Measurements from ENCODE around the gene ANKRD18A.
"Not testable (repeated sequence)": the region's sequence is repeated elsewhere in the genome, so short reads cannot be mapped to it uniquely, and the experiment has no call there.

ANKRD18A gene

DNA sequence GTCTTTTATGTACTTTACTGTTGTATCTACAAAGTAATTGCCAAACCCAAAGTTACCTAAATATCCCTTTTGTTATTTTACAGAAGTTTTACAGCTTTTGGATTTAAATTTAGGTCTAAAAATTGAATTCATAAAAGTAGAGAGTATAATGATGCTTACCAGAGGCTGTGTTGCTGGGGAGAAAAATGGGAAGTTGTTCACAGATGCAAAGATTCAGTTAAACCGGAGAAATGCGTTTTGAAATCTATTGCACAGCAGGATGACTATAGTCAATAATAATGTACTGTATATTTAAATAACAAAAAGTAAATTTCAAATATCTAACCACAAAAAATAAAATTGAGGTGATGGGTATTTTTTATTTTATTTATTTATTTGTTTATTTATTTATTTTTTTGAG lies 2.6 kb upstream of the ANKRD18A start:
- no peak for DNase-seq

DNA sequence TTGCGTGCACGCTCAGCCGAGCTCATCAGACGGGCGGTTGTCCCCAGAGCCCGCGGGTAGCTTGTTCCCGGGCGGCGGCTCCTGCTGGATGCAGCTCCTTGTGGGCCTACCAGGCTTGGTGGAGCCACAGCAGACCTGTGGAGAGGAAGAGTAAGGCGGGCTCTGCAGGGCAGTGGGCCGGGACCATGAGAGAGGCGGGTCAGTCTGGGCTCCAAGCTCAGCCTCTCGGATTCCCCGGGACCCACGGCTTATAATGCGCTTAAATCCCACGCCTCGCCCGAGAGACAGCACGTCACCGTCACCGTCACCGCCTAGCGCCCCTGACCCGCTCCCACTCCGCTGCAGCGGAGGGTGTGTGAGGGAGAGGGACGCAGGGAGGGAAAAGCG lies 1.9 kb upstream of the ANKRD18A start:
- no peak for DNase-seq

DNA sequence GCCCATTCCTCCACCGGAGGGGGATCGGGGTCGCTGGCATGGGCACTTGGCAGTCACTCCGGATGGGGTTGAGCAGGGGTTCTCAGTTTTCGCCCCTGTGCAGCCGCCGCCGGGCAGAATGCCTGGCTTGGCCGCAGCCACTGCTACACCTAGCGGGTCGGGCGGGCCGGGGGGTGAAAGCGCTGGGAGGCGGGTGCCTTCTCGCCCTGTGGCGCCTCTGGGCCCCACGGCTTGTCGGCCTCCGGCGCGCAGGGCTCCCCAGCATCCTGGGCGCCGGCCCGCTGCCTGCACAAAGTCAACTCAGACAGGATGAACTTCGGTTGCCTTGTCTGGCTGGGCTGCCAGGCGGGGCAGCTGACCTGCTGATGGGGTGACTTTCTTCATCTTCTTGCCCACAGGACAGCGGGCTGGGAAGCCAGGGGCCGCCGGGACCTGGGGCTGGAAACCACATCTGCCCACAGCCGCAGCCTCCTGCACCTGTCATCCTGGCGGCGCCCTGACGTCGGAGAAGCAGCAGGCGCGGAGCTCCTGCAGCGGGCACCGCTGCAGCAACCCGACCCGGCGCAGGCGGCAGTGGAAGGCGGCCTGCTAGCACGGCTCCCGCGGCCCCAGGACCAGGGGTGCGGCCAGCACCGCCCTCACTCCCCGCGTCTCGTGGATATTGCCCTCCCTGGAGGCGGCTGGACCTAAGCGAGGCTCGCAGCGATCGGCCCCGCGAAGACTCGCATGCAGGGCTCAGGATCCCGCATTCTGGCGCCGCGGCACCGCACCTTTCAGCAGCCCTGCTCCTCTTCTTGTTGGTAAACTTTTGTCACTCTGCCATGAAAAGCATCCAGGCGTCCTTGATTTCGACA lies 1.3 kb upstream of the ANKRD18A start:
- DNase-seq: peak; percentile 20

DNA sequence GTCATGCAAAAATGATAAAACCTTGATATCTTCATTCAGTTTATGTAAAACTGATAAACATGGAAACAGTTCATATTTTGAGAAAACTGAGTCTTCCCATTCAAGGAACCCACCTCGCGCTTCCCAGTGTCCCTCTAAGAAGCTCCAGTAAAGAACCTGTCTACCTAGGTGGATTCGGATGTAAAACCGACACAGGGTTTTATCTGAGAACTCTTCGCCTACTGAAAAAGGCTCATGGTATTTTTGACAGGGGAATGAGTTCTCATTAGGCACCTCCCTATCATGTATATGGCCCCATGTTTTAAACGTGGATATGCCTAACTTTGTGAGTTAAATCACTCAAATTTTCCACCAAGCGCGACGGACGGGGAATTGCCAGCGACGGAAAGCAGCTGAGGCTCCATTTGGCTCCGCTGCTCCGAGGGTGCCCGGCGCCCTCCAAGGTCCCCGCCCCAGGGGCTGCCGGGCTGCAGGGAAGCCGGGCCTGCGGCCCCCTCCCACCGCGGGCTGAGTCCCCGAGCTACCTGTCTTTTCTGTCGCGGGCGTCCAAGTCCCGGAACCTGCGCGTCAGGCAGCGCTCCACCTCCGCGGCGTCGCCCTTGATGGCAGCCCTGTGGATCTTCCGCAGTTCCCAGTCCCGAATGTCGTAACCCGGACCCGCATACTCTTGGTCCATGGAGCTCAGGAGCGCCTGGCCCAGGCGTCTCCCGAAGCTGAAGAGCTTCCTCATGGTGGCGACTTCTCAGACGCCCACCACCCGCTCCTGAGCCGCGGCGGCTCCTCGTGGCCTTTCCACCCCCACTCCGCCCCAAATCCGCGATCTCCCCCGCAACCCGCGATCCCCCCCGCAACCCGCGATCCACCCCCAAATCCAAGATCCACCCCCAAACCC lies 594 bp downstream of the ANKRD18A start:
- DNase-seq: no peak

DNA sequence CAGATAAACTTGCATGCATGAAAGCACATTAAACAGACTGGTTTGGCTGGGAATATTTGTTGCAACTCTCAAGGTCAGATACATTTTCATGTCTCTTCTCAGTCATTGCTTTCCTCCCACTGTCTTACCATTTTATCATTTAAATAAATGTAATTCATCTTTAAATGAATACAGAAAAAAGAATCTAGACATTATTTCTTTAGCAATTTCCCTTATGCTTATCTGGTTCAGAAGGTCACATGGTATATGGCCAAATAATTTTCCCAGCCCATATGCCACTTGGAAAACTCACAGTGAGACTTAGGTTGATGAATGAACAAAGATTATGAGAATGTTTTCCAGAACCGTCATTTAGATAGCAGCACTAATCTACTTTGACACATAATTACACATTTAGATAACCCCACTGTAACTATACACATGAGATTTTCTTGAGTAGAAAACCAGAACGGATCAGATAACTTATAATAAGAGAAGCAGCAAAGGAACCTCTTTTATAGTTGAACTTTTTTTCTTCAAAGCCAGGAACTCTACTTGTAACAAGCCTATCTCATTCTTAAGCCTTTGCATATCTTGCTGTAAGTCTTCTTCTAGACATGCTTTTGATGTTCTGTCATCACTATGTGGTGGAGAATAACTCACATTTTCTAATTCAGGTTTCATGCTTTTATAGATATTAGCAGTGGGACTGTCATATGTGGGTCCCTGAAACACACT lies 22.2 kb downstream of the ANKRD18A start:
- not testable (repeated sequence) for DNase-seq

DNA sequence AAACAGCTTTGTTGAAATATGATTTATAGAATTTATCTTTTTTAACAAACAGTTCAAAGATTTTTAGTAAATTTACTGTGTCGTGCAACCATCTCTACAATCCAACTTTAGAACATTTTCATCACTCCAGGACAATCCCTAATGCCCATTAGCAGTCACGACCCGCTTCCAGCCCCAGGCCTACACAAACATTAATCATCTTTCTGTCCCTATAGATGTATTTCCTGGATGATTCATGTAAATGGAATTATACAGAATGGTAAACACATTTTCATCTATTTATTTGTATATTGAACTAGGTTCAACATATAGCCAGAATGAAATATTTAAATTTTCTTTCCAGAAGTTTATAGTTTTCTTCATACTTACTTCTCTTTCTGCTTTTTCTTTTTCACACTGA lies 25.3 kb downstream of the ANKRD18A start:
- DNase-seq: not testable (repeated sequence)

DNA sequence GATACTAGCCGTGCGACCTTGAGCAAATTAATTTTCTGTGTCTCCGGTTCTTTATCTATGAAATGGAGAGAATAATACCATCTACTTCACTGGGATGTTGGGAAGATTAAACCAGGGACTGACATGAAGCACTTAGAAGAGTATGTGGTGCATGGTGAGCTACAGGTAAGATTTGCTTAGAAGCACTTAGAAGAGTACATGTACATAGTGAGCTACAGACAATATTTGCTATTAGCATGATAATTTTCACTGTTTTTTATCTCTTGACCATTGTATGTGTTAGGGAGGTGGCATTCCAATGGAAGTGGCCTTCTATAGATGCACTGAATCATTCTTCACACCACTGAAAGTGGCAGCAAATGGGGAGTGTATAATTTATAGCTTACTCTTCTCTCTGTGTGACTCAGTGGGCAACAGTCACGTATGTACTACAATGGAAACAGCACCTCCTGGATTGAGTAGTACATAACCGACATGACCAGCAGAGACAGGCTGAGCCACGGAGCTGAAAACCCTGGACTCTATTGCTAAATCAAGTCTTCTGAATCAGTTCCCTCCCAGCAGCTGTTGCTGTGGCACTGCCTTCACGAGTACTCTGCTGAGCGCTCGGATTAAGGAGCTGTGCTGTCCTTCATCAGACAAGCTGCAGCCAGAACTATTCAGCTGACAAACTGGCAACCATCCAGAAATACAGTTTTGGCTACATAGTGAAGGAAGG lies 28.9 kb downstream of the ANKRD18A start:
- DNase-seq: peak; percentile 29

DNA sequence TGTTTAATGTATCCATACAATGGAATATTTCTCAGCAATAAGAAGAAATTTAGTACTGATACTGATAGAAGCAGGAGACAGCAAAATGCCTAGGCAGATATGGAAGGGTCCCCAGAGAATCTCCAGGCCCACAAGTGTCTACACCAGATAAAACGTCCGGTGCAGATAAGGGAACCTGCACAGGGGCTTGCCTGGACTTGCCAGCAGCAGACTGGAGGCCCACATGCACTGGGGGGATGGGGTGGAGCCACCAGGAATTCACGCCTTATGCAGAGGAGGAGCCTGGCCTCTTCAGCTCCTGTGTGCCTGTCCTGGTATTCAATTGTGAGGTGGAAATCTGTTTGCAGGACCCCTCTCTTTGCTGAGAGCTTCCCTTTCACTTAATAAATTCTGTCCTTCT lies 36.6 kb downstream of the ANKRD18A start:
- not testable (repeated sequence) for DNase-seq

DNA sequence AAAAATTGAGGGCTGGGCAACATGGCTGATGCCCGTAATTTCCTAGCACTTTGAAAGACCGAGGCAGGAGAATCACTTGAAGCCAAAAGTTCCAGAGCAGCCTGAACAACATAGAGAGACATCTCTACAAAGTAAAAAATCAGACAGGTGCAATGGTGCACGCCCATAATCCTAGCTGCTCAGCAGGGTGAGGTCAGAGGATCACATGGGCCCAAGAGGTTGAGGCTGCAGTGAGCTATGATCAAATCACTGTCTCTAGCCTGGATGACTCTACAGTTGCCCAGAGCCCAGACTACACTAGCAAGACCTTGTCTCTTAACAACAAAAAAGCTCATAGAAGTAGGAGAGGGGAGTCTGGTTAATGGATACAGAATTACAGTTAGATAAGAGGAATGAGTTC lies 40.3 kb downstream of the ANKRD18A start:
- DNase-seq: not testable (repeated sequence)

DNA sequence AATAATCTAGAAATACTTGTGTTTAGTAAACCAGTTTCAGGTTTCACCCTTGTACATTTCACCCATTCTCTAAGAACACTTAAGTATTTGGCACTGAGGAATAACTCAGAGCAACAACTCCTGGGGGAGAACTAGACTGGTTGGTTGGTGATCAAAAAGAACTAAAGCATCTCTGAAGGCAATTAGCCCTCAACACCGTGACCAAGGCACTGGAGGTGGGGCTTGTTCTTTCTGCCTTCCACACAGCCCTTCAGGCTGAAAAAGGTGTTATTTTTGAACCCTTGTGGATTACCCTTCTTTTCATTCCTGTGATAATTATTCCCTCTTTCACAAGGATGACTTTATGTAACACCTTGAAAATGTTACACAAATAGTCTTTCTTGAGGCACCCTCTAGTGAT lies 44.2 kb downstream of the ANKRD18A start:
- not testable (repeated sequence) for DNase-seq

DNA sequence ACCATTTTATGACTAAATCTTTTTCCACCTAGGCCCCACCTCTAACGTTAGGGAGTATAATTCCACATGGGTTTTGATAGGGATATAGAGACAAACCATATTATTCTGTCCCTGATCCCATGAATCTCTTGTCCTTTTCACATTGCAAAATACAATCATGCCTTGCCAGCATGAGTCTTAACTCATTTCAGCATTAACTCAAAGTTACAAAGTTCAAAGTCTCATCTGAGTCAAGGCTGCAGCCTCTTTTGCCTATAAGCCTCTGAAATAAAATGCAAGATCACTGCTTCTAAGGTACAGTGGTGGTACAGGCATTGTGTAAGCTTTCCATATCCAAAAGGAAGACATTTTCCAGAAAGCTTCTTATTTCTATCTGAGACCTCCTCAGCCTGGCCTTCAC lies 54.3 kb downstream of the ANKRD18A start:
- DNase-seq: not testable (repeated sequence)

DNA sequence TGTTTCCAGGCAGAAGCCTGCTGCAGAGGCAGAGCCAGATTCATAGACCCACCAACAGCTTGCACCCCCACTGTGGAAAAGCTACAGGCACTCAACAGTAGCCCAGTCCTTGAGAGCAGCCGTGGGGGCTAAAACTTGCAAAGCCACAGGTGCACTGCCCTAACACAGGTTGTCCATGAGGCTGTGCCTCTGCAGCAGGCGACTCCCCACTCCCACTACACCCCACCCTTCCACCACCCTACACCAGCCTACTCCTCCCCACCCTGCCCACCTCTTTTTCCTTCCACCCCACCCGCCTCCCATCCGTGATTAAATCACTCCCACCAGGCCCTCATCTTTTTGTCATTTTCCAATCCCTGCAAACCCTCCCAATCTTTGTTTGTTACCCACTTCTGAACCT lies 55.2 kb downstream of the ANKRD18A start:
- not testable (repeated sequence) for DNase-seq

DNA sequence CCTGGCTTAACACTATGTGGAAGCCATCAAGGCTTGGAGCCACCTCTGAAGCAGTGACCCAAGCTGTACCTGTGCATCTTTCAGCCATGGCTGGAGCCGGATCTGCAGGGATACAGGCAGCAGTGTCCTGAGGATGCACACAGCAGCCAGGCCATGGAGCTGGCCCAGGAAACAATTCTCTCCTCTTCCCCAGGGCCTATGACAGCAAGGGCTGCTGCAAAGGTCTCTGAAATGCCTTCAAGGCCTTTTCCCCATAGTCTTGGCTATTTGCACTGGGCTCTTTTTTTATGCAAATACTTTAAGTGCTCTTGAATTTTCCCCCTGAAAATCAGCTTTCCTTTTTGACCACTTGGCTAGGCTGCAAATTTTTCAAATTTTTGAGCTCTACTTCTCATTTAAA lies 56.5 kb downstream of the ANKRD18A start:
- DNase-seq: not testable (repeated sequence)

DNA sequence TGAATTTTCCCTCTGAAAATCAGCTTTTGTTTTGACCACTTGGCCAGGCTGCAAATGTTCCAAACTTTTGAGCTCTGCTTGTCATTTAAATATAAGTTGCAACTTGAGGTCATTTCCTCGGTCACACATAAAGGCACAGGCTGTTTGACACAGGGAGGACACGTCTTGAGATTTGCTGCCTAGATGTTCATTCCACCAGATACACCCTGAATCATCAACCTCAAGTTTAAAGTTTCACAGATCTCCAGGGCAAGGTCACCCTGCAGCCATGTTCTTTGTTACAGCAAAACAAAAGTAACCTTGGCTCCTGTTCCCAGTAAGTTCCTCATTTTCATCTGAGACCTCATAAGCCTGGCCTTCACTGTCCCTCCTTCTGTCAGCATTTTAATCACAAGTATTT lies 59.3 kb downstream of the ANKRD18A start:
- not testable (repeated sequence) for DNase-seq

DNA sequence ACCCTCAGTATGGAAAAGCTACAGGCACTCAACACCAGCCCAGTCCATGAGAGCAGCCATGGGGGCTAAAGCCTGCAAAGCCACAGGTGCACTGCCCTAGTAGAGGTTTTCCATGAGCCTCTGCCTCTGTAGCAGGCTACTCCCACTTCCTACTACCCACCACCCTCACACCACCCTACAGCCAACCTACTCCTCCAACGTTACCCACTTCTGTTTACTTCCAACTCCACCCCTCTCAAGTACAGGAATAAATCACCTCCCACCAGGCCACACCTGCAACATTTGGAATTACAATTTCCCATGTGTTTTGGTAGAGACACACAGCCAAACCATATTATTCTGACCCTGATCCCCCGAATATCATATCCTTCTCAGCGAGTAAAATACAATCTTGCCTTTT lies 61.2 kb downstream of the ANKRD18A start:
- DNase-seq: not testable (repeated sequence)

DNA sequence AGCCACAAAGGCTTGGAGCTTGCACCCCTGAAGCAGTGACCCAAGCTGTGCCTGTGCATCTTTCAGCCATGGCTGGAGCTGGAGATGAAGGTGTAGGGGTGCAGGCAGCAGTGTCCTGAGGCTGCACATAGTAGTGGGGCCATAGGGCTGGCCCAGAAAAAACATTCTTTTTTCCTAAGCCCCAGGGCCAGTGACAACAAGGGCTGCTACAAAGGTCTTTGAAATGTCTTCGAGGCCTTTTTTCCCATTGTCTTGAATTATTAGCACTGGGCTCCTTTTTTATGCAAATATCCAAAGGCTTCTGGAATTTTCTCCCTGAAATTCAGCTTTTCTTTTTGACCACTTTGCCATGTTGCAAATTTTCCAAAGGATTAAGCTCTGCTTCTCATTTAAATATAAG lies 62.6 kb downstream of the ANKRD18A start:
- not testable (repeated sequence) for DNase-seq

DNA sequence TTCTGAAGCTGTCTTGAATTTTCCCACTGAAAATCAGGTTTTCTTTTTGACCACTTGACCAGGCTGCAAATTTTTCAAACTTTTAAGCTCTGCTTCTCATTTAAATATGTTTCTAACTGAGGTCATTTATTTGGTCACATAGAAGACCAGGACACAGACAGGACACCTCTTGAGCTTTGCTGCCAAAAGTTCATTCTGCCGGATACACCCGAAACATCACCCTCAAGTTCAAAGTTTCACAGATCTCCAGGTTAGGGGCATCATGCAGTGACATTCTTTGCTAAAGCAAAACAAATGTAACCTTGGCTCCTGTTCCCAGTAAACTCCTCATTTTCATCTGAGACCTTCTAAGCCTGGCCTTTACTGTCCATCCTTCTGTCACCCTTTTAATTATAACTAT lies 65.4 kb downstream of the ANKRD18A start:
- DNase-seq: not testable (repeated sequence)

DNA sequence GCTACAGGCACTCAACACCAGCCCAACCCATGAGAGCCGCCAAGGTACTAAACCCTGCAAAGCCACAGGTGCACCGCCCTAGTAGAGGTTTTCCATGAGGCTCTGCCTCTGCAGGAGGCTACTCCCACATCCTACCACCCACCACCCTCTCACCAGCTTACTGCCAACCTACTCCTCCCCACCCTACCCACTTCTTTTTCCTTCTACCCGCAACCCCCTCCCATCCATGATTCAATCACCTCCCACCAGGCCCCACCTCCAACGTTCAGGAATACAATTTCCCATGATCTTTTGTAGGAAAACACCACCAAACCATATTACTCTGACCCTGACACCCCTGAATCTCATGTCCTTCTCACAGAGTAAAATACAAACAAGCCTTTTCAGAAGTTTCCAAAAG lies 67.4 kb downstream of the ANKRD18A start:
- DNase-seq: not testable (repeated sequence)

DNA sequence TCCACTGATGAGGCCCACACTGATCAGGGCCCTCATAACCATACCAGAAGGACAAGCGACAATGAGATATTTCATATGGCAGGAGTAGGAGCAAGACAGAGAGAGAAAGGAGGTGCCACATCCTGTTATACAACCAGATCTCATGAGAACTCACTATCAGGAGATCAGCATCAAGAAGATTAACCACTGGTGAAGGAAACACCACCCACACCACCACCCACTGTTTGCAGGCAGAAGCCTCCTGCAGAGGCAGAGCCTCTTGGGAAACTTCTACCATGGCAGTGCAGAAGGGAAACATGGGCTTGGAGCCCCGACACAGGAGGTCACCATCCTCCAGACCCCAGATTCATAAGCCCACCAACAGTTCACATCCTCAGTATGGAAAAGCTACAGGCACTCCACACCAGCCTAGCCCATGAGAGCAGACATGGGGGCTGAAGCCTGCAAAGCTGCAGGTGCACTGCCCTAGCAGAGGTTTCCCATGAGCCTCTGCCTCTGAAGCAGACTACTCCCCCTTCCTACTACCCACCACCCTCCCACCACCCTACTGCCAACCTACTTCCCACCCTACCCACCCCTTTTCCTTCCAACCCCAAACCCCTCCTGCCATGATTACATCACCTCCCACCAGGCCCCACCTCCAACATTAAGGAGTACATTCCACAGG lies 73.8 kb downstream of the ANKRD18A start:
- not testable (repeated sequence) for DNase-seq

DNA sequence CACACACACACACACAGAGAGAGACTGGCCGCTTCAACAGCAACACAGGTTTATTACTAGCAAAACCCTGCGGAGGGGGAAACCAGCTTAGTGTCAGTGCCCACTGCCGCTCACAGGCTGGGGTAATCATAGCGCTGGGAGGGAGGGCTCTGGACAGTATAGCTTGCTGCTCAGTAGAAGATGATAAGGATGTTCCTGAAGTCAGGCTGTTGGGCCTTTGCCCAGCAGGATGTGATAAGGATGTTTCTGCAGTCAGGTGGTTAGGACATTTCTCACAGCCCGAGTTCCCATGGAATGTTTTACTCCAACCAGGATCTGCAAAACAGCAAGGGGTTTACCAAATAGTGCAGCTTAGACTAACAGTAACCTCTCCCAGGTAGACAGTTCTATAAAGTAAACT lies 79.9 kb downstream of the ANKRD18A start:
- DNase-seq: not testable (repeated sequence)

DNA sequence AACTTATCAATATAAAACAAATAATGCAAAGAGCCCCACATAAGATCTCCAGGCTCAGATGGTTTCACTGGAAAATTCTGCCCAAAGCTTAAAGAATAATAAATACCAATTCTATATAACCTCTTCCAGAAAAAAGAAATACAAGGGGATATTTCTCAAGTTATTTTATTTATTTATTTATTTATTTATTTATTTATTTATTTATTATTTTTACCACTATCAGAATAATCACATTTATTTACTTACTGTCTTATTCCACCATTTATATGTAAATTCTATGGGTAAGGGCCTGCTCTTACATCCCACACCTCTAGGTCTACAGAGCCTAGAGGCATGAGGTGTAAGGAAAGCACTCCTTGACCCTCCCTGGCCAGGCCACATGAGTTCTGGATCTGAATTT lies 91.1 kb downstream of the ANKRD18A start:
- DNase-seq: no peak

DNA sequence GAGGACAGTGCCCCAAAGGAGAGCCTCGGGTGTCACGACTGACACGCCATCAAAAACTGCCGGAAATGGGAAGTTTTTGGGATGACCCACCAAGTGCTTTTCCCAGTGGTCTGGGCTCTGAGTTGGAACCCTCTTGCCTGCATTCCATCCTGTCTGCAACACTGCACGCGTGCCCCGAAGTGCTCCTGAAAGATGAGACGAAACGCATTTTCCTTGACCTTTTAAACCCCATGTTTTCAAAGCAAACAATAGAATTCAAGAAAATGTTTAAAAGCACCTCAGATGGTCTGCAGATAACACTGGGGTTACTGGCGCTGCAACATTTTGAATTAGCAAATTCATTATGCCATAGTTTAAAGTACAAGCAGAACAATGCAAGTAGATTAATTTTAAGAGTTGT lies 92.9 kb downstream of the ANKRD18A start:
- no peak for DNase-seq
